Measurements from ENCODE around the gene ACVR1. TPM values are rescaled to one million over a fixed set of nuclear protein-coding genes. Genes with fewer than 3 reads are reported as not detected.
A peak's percentile ranks its signal among the peaks of the same experiment; 100 is the strongest.

ACVR1 gene
- total and polyA plus RNA-seq, 2 experiments from 2014 or later: 8.9 to 21.5 TPM

DNA sequence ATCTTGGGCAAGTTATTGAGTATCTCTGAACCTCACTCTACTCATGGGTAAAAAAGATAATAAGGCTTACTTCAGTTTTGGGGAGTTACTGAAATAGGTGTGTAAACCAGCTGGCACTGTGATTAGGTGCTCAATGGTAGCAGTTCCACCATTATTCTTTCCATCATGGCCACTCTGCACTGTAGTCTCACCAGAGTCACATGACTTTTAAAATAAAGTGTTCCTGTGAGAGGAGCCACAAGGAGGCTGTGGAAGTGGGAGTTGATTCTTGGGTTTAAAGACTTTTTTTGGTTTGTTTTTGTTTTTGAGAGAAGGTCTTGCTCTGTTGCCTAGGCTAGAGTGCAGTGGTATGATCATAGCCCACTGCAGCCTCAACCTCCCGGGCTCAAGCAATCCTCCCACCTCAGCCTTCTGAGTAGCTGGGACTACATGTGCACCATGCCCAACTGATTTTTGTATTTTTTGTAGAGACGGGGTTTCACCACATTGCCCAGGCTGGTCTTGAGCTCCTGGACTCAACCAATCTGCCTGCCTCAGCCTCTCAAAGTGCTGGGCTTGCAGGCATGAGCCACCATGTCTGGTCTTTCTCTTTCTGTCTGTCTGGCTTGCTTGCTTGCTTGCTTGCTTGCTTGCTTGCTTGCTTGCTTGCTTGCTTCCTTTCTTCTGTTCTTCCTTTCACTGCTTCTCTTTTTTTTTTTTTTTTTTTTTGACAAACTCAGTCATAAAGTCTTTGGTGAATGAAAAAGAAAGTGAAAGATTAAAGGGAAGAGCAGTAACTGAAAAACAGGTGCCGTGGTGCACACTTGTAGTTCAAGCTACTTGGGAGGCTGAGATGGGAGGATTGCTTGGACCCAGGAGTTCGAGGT lies 21.2 kb upstream of the ACVR1 start (continued):
- TF ChIP-seq NANOG (IDR thresholded peaks at IDR 0.05; ENCODE audit: borderline replicate concordance) (no peak), ZNF114 (CRISPR knock-in tag; IDR thresholded peaks at IDR 0.05) (no peak), ZNF331 (CRISPR knock-in tag; IDR thresholded peaks at IDR 0.05; ENCODE audit: low read depth) (no peak), JUNB (IDR thresholded peaks at IDR 0.05; ENCODE audit: unreplicated experiment) (no peak)
- TF ChIP-seq, protein P1, sequence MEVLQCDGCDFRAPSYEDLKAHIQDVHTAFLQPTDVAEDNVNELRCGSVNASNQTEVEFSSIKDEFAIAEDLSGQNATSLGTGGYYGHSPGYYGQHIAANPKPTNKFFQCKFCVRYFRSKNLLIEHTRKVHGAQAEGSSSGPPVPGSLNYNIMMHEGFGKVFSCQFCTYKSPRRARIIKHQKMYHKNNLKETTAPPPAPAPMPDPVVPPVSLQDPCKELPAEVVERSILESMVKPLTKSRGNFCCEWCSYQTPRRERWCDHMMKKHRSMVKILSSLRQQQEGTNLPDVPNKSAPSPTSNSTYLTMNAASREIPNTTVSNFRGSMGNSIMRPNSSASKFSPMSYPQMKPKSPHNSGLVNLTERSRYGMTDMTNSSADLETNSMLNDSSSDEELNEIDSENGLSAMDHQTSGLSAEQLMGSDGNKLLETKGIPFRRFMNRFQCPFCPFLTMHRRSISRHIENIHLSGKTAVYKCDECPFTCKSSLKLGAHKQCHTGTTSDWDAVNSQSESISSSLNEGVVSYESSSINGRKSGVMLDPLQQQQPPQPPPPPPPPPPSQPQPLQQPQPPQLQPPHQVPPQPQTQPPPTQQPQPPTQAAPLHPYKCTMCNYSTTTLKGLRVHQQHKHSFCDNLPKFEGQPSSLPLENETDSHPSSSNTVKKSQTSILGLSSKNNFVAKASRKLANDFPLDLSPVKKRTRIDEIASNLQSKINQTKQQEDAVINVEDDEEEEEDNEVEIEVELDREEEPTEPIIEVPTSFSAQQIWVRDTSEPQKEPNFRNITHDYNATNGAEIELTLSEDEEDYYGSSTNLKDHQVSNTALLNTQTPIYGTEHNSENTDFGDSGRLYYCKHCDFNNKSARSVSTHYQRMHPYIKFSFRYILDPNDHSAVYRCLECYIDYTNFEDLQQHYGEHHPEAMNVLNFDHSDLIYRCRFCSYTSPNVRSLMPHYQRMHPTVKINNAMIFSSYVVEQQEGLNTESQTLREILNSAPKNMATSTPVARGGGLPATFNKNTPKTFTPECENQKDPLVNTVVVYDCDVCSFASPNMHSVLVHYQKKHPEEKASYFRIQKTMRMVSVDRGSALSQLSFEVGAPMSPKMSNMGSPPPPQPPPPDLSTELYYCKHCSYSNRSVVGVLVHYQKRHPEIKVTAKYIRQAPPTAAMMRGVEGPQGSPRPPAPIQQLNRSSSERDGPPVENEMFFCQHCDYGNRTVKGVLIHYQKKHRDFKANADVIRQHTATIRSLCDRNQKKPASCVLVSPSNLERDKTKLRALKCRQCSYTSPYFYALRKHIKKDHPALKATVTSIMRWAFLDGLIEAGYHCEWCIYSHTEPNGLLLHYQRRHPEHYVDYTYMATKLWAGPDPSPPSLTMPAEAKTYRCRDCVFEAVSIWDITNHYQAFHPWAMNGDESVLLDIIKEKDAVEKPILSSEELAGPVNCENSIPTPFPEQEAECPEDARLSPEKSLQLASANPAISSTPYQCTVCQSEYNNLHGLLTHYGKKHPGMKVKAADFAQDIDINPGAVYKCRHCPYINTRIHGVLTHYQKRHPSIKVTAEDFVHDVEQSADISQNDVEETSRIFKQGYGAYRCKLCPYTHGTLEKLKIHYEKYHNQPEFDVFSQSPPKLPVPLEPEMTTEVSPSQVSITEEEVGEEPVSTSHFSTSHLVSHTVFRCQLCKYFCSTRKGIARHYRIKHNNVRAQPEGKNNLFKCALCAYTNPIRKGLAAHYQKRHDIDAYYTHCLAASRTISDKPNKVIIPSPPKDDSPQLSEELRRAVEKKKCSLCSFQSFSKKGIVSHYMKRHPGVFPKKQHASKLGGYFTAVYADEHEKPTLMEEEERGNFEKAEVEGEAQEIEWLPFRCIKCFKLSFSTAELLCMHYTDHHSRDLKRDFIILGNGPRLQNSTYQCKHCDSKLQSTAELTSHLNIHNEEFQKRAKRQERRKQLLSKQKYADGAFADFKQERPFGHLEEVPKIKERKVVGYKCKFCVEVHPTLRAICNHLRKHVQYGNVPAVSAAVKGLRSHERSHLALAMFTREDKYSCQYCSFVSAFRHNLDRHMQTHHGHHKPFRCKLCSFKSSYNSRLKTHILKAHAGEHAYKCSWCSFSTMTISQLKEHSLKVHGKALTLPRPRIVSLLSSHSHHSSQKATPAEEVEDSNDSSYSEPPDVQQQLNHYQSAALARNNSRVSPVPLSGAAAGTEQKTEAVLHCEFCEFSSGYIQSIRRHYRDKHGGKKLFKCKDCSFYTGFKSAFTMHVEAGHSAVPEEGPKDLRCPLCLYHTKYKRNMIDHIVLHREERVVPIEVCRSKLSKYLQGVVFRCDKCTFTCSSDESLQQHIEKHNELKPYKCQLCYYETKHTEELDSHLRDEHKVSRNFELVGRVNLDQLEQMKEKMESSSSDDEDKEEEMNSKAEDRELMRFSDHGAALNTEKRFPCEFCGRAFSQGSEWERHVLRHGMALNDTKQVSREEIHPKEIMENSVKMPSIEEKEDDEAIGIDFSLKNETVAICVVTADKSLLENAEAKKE (CRISPR knock-in tag; IDR thresholded peaks at IDR 0.05): no peak

DNA sequence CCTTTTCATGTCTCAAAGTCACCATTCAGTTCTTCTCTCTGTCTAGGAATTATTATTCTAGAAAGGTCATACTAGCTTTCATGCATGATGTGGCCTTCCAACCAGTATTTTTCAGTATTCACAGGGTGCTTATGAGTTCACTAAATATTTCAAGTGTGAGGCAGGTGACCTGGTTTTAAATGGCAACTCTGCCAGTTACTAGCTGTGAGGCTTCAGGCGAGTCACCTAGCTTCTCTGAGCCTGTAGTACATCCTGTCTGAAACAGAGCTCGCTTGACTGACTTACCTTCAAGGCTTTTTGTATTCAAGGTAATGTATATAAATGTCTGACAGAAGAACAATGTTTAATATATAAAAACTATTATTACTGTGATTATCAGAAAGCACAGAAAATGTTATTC lies 19.4 kb upstream of the ACVR1 start:
- no peak overlapping the region for H3K4me2 ChIP-seq
- no peaks in the 10 kb centered on the region for H3K27me3 ChIP-seq (ENCODE audit: insufficient read depth)
- Mint-ChIP-seq H3K27ac (no peak overlapping the region), H3K4me3 (no peak overlapping the region), H3K9me3 (no peaks in the 10 kb centered on the region), H3K4me1 (peaks cover 48% of the 10 kb centered on the region), H3K27me3 (ENCODE audit: insufficient read depth, low read depth, poor library complexity) (peaks cover 8% of the 10 kb centered on the region), H3K36me3 (ENCODE audit: low read depth) (no peaks in the 10 kb centered on the region)
- no peaks in the 10 kb centered on the region; the same call in 1 of the 2 replicates for H3F3A ChIP-seq (replicated peaks; ENCODE audit: low read depth)
- H3K4me1 ChIP-seq (ENCODE audit: insufficient read depth): peaks cover 54% of the 10 kb centered on the region
- H3K9me2 ChIP-seq (ENCODE audit: insufficient read depth): 0 out of 2 replicates have a peak, but pooled peaks cover 4% of the 10 kb centered on the region
- H3K79me2 ChIP-seq (replicated peaks; ENCODE audit: insufficient read depth): no peaks in the 10 kb centered on the region
- no peak for DNase-seq (ENCODE audit: low spot score)
- H3K27ac ChIP-seq (ENCODE audit: low read depth): no peak overlapping the region
- 0 out of 2 replicates have a peak overlapping the region, but pooled peaks have one; percentile 39 for H2AFZ ChIP-seq
- no peaks in the 10 kb centered on the region for H3K36me3 ChIP-seq (ENCODE audit: insufficient read depth)
- no peaks in the 10 kb centered on the region for H4K20me1 ChIP-seq (replicated peaks; ENCODE audit: insufficient read depth)
- no peak for ATAC-seq
- no peak overlapping the region for H3K4me3 ChIP-seq
- TF ChIP-seq EZH2 (IDR thresholded peaks at IDR 0.05; ENCODE audit: low read depth, unreplicated experiment) (no peak), NANOG (IDR thresholded peaks at IDR 0.05; ENCODE audit: borderline replicate concordance) (no peak), CTCF (conservative IDR thresholded peaks at IDR 0.05; ENCODE audit: low read depth in 2 of 2) (no peak)

All from GM23338 (cell line).